GM23338 (cell line): Measurements from ENCODE around the gene RPN2. TPM values are rescaled to one million over a fixed set of nuclear protein-coding genes. Genes with fewer than 3 reads are reported as not detected.

Experiments
- ATAC-seq: fragments of 200-7000 bp; cut with Tn5 transposase; 3 replicates; pipeline ENCODE4 v1.9.1; 2020
- DNase-seq: peaks from one replicate; pipeline ENCODE4 v3.0.0-alpha.2; 2015; ENCODE audit warnings: low spot score
- H2AFZ ChIP-seq: fragments of 200-600 bp; sonication (generic); 2 replicates; pipeline ENCODE4 v1.8.0; 2016; ENCODE audit warnings: antibody characterized with exemption, mild to moderate bottlenecking, moderate library complexity
- H3F3A ChIP-seq: fragments of 200-600 bp; sonication (generic); replicated peaks from 2 replicates; pipeline ENCODE4 v1.8.0; 2017; ENCODE audit warnings: antibody characterized with exemption, mixed run types, low read depth
- H3K27ac ChIP-seq: fragments of 200-600 bp; sonication (generic); 2 replicates; pipeline ENCODE4 v1.6.1; 2016; ENCODE audit warnings: low read depth
- H3K27me3 ChIP-seq: fragments of 200-600 bp; sonication (generic); 2 replicates; pipeline ENCODE4 v1.8.0; 2016; ENCODE audit warnings: mild to moderate bottlenecking, mixed run types, moderate library complexity; ENCODE audit not compliant: insufficient read depth
- H3K36me3 ChIP-seq: fragments of 200-600 bp; sonication (generic); 2 replicates; pipeline ENCODE4 v1.8.0; 2016; ENCODE audit warnings: mild to moderate bottlenecking; ENCODE audit not compliant: insufficient read depth
- H3K4me1 ChIP-seq: fragments of 200-600 bp; sonication (generic); 2 replicates; pipeline ENCODE4 v1.8.0; 2016; ENCODE audit warnings: mild to moderate bottlenecking, moderate library complexity; ENCODE audit not compliant: insufficient read depth
- H3K4me2 ChIP-seq: fragments of 200-600 bp; sonication (generic); 2 replicates; pipeline ENCODE4 v1.7.1; 2017; ENCODE audit warnings: mixed run types
- H3K4me3 ChIP-seq: fragments of 200-600 bp; sonication (generic); 2 replicates; pipeline ENCODE4 v1.6.1; 2016; ENCODE audit warnings: mixed run types
- H3K79me2 ChIP-seq: fragments of 200-600 bp; sonication (generic); replicated peaks from 2 replicates; pipeline ENCODE4 v1.8.0; 2017; ENCODE audit warnings: mild to moderate bottlenecking; ENCODE audit not compliant: insufficient read depth
- H3K9me2 ChIP-seq: fragments of 200-600 bp; sonication (generic); 2 replicates; pipeline ENCODE4 v1.8.0; 2017; ENCODE audit not compliant: insufficient read depth
- H4K20me1 ChIP-seq: fragments of 200-600 bp; sonication (generic); replicated peaks from 2 replicates; pipeline ENCODE4 v1.8.0; 2017; ENCODE audit warnings: mild to moderate bottlenecking; ENCODE audit not compliant: insufficient read depth
- H3K27ac Mint-ChIP-seq: 2 replicates; pipeline ENCODE4 v1.8.0; 2020; ENCODE audit warnings: inconsistent platforms, mild to moderate bottlenecking, moderate library complexity, mixed read lengths
- H3K27me3 Mint-ChIP-seq: 3 replicates; pipeline ENCODE4 v1.8.0; 2022; ENCODE audit warnings: low read depth, mild to moderate bottlenecking, moderate library complexity, mixed read lengths, inconsistent platforms; ENCODE audit not compliant: insufficient read depth, poor library complexity
- H3K36me3 Mint-ChIP-seq: 3 replicates; pipeline ENCODE4 v1.8.0; 2021; ENCODE audit warnings: low read depth, mild to moderate bottlenecking, inconsistent platforms, moderate library complexity, mixed read lengths
- H3K4me1 Mint-ChIP-seq: 3 replicates; pipeline ENCODE4 v1.8.0; 2020; ENCODE audit warnings: mild to moderate bottlenecking, inconsistent platforms, mixed read lengths
- H3K4me3 Mint-ChIP-seq: 3 replicates; pipeline ENCODE4 v1.8.0; 2021; ENCODE audit warnings: moderate library complexity, mild to moderate bottlenecking, inconsistent platforms, mixed read lengths
- H3K9me3 Mint-ChIP-seq: 3 replicates; pipeline ENCODE4 v1.8.0; 2020; ENCODE audit warnings: moderate library complexity, mild to moderate bottlenecking, inconsistent platforms, mixed read lengths
- CREB1 ChIP-seq: fragments of 250-450 bp; sonication (Bioruptor Pico); IDR thresholded peaks from 2 replicates; pipeline ENCODE4 v1.5.0; 2020; ENCODE audit warnings: low read depth, mild to moderate bottlenecking, moderate library complexity
- CTCF ChIP-seq, 2 experiments: fragments of 200-600 bp in 1 of 2; sonication (generic) in 1 of 2; conservative IDR thresholded peaks; 2 replicates each; pipeline versions ENCODE4 v1.5.1 to v1.6.1; 2016 to 2017; ENCODE audit warnings: antibody characterized with exemption in 2 of 2, low read depth in 2 of 2, mild to moderate bottlenecking in 2 of 2, moderate library complexity in 1 of 2
- ETS1 ChIP-seq: IDR thresholded peaks from 2 replicates; pipeline ENCODE4 v1.6.1; 2016; ENCODE audit warnings: antibody characterized with exemption
- EZH2 ChIP-seq: fragments of 200-600 bp; sonication (generic); IDR thresholded peaks from one replicate; pipeline ENCODE4 v1.8.0; 2017; ENCODE audit warnings: antibody characterized with exemption, mild to moderate bottlenecking, low read depth; ENCODE audit not compliant: unreplicated experiment
- EZH2phosphoT487 ChIP-seq: fragments of 200-600 bp; sonication (generic); IDR thresholded peaks from one replicate; pipeline ENCODE4 v1.8.1; 2018; ENCODE audit warnings: antibody characterized with exemption; ENCODE audit not compliant: unreplicated experiment
- JUNB ChIP-seq: IDR thresholded peaks from one replicate; pipeline ENCODE4 v1.6.1; 2016; ENCODE audit warnings: antibody characterized with exemption; ENCODE audit not compliant: unreplicated experiment
- NANOG ChIP-seq: IDR thresholded peaks from 2 replicates; pipeline ENCODE4 v1.6.1; 2016; ENCODE audit warnings: antibody characterized with exemption, borderline replicate concordance
- POLR2AphosphoS5 ChIP-seq: IDR thresholded peaks from 2 replicates; pipeline ENCODE4 v1.6.1; 2016; ENCODE audit warnings: antibody characterized with exemption, low read depth
- REST ChIP-seq: IDR thresholded peaks from one replicate; pipeline ENCODE4 v1.6.1; 2018; ENCODE audit warnings: antibody characterized with exemption; ENCODE audit not compliant: unreplicated experiment
- STAT1 ChIP-seq: IDR thresholded peaks from one replicate; pipeline ENCODE4 v1.6.1; 2016; ENCODE audit warnings: antibody characterized with exemption; ENCODE audit not compliant: unreplicated experiment
- ZNF114 ChIP-seq: fragments of 250-450 bp; sonication (Bioruptor Pico); IDR thresholded peaks from 2 replicates; pipeline ENCODE4 v1.5.0; 2020; ENCODE audit warnings: mild to moderate bottlenecking, moderate library complexity
- ZNF331 ChIP-seq: fragments of 250-450 bp; sonication (Bioruptor Pico); IDR thresholded peaks from 2 replicates; pipeline ENCODE4 v1.5.0; 2020; ENCODE audit warnings: low read depth, mild to moderate bottlenecking, moderate library complexity
- ZNF462 ChIP-seq: fragments of 250-450 bp; sonication (Bioruptor Pico); IDR thresholded peaks from 2 replicates; pipeline ENCODE4 v1.5.0; 2020; ENCODE audit warnings: mild to moderate bottlenecking, moderate library complexity
- polyA plus RNA-seq: library from polyadenylated mRNA; unstranded; fragments of >200 nt; fragmentation: Nextera tagmentation; extraction: Ambion mirVana; gene quantifications from 2 replicates; pipeline ENCODE4 v1.2.1, GENCODE V29; 2016
- total RNA-seq: library from RNA; depleted of rRNA; stranded (reverse); fragments of >200 nt; shearing (Covaris generic); gene quantifications from 2 replicates; pipeline ENCODE4 v1.2.3, GENCODE V29; 2014

Gene RPN2
- total and polyA plus RNA-seq, 2 experiments from 2014 or later: 244 to 302 TPM

GRCh38 chr20:37131486-37131885, 47.6 kb upstream of the RPN2 start:
- no peak for TF ChIP-seq ETS1
- TF ChIP-seq CTCF (conservative IDR thresholded peaks at IDR 0.05; ENCODE audit: low read depth in 2 of 2): no peak
- TF ChIP-seq JUNB: no peak
- TF ChIP-seq NANOG: no peak
- TF ChIP-seq ZNF114 (CRISPR knock-in tag): no peak
- no peak for TF ChIP-seq POLR2AphosphoS5
- TF ChIP-seq CREB1 (CRISPR knock-in tag): no peak
- TF ChIP-seq ZNF462: no peak
- no peak for TF ChIP-seq EZH2phosphoT487
- no peak for TF ChIP-seq ZNF331
- TF ChIP-seq EZH2: no peak
- no peak for TF ChIP-seq STAT1
- no peak for TF ChIP-seq REST
- Histone ChIP-seq H3K27ac (no peak overlapping the region), H3K4me2 (no peak overlapping the region), H3K36me3 (no peaks in the 10 kb centered on the region), H3K4me3 (no peak overlapping the region), H3F3A (no peaks in the 10 kb centered on the region), H3K9me2 (no peaks in the 10 kb centered on the region), H3K4me1 (no peaks in the 10 kb centered on the region), H2AFZ (no peak overlapping the region), H4K20me1 (no peaks in the 10 kb centered on the region), H3K79me2 (no peaks in the 10 kb centered on the region), H3K27me3 (no peaks in the 10 kb centered on the region)
- Mint-ChIP-seq H3K27ac (no peak overlapping the region), H3K4me1 (no peaks in the 10 kb centered on the region), H3K36me3 (no peaks in the 10 kb centered on the region; the same call in 2 of the 3 replicates), H3K27me3 (peaks cover under 1% of the 10 kb centered on the region), H3K4me3 (no peak overlapping the region), H3K9me3 (peaks cover 5% of the 10 kb centered on the region; the same call in 2 of the 3 replicates)
- no peak for DNase-seq
- ATAC-seq: no peak
